Measurements from ENCODE around the gene FOSB.

GRCh38 chr19:45451131-45451849 lies 16.5 kb upstream of the FOSB start:
- TF ChIP-seq POLR2A (IDR thresholded peaks at IDR 0.05) = peak; percentile 50
- peak in 2 of 3 donors; percentile 17 to 23 for TF ChIP-seq CTCF (IDR thresholded peaks at IDR 0.05)
- no peak for TF ChIP-seq POLR2AphosphoS5 (IDR thresholded peaks at IDR 0.05)

Data from breast epithelium (tissue), 3 donors.